ENCODE measurements around the gene TCAP.
"Not testable (repeated sequence)": the region's sequence is repeated elsewhere in the genome, so short reads cannot be mapped to it uniquely, and the experiment has no call there.

Gene TCAP

GRCh38 chr17:39683295-39683939, 18.3 kb downstream of the TCAP start:
- no peak for DNase-seq (ENCODE audit: low read depth)

- no peak for DNase-seq (ENCODE audit: low read depth)
These were observed 19.4 kb downstream of the TCAP start for GRCh38 chr17:39684369-39685192.

- DNase-seq (ENCODE audit: low read depth): no peak
These were observed 22.0 kb downstream of the TCAP start for GRCh38 chr17:39687101-39687545.

GRCh38 chr17:39687546-39688474, 22.7 kb downstream of the TCAP start, which contains the start of gene PGAP3:
Gene PGAP3 (minus strand): TSS chr17:39688057. CDS start chr17:39688014, 43 bp downstream.
- DNase-seq (ENCODE audit: low read depth): peak; percentile 66

GRCh38 chr17:39688475-39688835, 23.3 kb downstream of the TCAP start:
- DNase-seq (ENCODE audit: low read depth): no peak

- no peak for DNase-seq (ENCODE audit: low read depth)
These were observed 23.8 kb downstream of the TCAP start for GRCh38 chr17:39688945-39689344.

- no peak for DNase-seq (ENCODE audit: low read depth)
These were observed 29.4 kb downstream of the TCAP start for GRCh38 chr17:39694593-39694992.

- no peak for DNase-seq (ENCODE audit: low read depth)
These were observed 29.9 kb downstream of the TCAP start for GRCh38 chr17:39695089-39695474.

- DNase-seq (ENCODE audit: low read depth): no peak
These were observed 31.6 kb downstream of the TCAP start for GRCh38 chr17:39696731-39697130.

- no peak for DNase-seq (ENCODE audit: low read depth)
These were observed 32.8 kb downstream of the TCAP start for GRCh38 chr17:39697961-39698360.

GRCh38 chr17:39699157-39699817, 34.1 kb downstream of the TCAP start:
- DNase-seq (ENCODE audit: low read depth): not testable (repeated sequence)

GRCh38 chr17:39699818-39700147, 34.6 kb downstream of the TCAP start, which contains the start of gene ERBB2:
Gene ERBB2 (plus strand): TSS chr17:39700064. CDS start chr17:39700239, 175 bp downstream.
- no peak for DNase-seq (ENCODE audit: low read depth)

GRCh38 chr17:39700148-39700987, 35.2 kb downstream of the TCAP start:
- DNase-seq (ENCODE audit: low read depth): no peak

GRCh38 chr17:39701012-39701783, 36.0 kb downstream of the TCAP start:
- DNase-seq (ENCODE audit: low read depth): no peak

- no peak for DNase-seq (ENCODE audit: low read depth)
These were observed 36.8 kb downstream of the TCAP start for GRCh38 chr17:39701784-39702422.

GRCh38 chr17:39702901-39703893, 38.0 kb downstream of the TCAP start:
- DNase-seq (ENCODE audit: low read depth): no peak

GRCh38 chr17:39703913-39704312, 38.8 kb downstream of the TCAP start:
- no peak for DNase-seq (ENCODE audit: low read depth)

- DNase-seq (ENCODE audit: low read depth): no peak
These were observed 39.8 kb downstream of the TCAP start for GRCh38 chr17:39704821-39705551.
